Hippocampal formation (tissue), 2 donors: ENCODE measurements around the gene CAPN7.

ENCODE experiments used
- DNase-seq, 2 donors: peaks; one replicate each; lab custom pipeline; 2025; lab: John Stamatoyannopoulos, UW

CAPN7 gene

DNA sequence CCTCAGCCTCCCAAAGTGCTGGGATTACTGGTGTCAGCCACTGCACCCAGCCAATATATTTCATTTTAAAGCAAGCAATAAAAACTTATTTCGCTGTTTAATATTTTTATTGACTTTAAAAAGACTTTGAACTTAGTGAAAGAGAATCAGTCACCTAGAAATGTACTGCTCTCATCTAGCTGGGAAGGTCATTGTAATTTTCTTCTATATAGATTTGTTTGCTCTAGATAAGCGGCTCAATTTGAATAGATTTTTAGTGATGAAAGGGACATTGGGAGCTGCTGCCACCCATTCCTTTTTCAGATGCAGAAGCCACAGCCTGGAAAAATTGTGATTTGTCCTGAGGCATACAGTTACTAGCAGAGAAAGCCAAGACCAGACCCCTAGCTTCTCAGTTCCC lies 40.1 kb downstream of the CAPN7 start:
- no peak for DNase-seq

DNA sequence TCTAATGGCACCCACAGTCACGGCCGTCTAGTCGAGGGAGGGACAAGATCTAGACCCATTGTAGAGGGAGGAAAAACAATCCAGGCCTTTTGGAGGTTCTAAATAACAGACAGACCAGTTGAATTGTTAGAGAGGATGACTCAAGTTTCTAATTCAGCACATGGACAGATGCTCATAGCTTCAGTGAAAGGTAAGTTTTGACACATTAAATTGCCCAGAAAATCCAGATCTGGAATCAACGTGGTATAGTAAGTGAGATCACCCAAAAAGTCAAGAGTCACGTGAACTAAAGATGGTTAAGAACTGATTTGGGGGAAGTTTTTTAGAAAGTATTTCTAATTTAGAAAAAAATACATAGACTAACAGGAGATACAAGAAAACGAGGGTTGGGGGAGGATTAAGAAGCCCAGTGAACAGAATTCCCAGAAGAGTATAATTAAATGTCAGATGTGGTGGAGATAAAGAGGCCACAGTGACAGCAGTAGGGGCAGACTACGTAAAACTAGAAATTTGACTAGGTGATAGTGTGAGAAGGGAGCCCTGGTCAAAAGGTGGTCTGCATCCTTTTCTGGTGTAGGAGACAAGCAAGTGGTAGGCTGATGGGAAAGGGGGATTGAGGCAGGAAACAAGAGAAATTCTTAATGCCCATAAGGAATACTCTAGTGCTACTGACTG lies 47.1 kb downstream of the CAPN7 start:
- DNase-seq = no peak

- no peak for DNase-seq
These were observed 49.2 kb downstream of the CAPN7 start for GRCh38 chr3:15255215-15255614.

- DNase-seq = no peak
These were observed 50.9 kb downstream of the CAPN7 start for GRCh38 chr3:15256861-15257341.

DNA sequence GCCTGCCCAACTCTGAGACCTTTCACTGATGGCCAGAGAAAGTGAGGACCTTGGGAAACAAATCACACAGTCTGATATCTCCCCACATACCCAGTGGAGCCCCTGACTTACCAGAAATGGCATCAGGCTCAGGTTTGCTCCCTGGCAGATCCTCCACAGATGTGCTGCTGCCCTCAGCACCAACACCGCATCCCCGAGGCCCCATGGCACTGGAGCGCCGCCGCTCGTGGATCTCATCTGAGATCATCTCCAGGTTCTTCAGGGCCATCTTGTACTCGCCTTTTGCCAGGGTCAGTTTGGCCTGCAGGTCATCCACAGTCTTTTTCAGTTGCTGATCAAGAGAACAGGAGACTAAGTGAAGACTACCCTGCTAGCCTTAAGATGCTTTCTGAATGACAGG lies 52.7 kb downstream of the CAPN7 start:
- DNase-seq = no peak

GRCh38 chr3:15260531-15260930 lies 54.5 kb downstream of the CAPN7 start:
- no peak for DNase-seq

GRCh38 chr3:15261274-15261673 lies 55.2 kb downstream of the CAPN7 start:
- DNase-seq = no peak

DNA sequence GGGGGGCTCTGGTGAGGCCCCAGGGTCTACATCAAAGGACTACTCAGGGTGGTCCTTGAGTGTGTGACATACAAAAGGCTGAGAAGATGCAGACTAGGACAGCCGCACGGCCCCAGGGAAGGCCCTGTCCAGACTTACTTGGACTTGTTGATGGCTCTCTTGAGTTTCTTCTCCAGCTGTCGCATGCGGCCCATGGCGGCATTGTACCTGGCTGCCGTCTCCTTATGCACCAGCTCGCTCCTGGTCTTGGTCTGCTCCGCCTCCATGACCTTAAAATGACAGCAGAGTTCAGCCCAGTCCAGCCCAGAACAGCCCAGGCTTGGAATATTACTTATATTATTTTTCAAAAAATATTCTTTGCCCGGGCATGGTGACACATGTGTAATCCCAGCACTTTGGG lies 56.0 kb downstream of the CAPN7 start:
- no peak for DNase-seq

GRCh38 chr3:15263120-15263519 lies 57.1 kb downstream of the CAPN7 start:
- DNase-seq = no peak

- DNase-seq = no peak
These were observed 57.9 kb downstream of the CAPN7 start for GRCh38 chr3:15263926-15264325.

- no peak for DNase-seq
These were observed 58.4 kb downstream of the CAPN7 start for GRCh38 chr3:15264486-15264885.

- DNase-seq = no peak
These were observed 59.8 kb downstream of the CAPN7 start for GRCh38 chr3:15265655-15266509.

GRCh38 chr3:15266510-15267376 lies 60.7 kb downstream of the CAPN7 start:
- DNase-seq = no peak

DNA sequence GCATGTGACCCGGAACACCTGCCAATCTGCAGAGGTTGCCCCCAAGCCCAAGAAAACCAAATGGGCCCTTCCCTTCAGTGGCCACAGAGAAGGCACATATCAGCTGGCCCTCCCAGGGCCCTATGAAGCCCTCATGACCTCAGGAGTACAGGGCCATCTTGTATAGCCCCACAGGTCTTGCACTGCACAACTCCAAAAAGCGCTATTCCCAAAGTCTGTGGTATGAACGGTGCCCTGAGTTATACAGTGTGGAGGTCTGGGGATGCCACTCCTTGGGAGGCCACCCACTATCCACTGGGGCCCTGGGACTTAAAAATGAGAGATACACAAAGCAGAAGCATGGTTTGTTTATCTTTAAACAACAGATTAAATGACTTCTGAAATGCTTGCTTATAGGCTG lies 61.5 kb downstream of the CAPN7 start:
- DNase-seq = no peak

GRCh38 chr3:15268033-15268631 lies 62.1 kb downstream of the CAPN7 start:
- DNase-seq = peak; percentile 72 to 82

DNA sequence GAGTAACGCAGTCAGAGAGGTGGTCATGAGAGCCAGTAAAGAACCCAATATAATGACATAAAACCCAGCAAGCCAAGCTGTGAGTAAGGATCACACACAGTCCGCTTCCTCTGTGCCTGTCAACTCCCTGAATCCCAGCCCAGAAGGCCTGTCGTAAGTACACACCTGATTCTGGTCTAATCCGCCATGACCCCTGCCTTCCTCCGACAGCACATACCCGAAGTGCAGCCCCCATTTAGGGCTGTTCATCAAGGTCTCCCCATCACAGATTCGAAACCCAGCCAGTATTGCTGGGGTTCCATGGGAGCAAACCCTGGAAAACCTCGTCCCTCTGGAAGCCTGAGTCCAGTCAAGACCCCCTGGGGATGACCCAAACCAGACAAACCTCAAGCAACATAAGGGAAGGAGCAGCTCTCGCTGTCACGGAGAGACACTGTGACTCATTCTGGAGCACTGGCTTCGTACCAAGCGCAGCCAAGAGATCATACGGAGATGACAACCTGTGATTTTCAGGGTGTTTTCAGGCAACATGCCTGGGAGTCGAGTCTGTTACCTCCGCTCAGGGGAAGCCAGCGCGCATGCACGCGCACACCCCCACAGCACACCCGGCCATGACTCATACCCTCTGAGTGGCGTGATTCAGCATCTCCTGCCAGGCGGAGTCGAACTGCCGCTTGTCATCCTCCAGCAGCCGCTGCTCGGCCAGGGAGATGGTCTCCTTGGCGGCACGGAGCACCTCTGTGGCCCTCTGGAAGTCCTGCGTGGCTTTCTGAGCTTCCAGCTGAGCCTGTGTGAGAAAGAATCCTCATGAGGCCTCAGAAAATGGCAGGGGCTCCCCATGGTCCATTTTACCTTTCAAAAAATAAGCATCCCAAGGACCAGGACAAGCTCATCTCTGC lies 63.3 kb downstream of the CAPN7 start:
- peak; percentile 74 to 81 for DNase-seq

DNA sequence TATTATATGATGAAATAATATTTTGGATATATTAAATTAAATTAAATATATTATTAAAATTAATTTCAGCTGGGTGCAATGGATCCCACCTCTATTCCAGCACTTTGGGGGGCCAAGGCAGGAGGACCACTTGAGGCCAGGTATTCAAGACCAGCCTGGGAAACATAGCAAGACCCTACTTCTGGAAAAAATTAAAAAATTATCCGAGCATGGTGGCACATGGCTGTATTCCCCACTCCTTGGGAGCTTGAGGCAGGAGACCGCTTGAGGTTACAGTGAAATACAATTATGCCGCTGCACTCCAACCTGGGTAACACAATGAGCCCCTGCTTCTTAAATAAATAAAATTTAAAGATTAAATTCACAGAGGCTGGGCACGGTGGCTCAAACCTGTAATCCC lies 65.0 kb downstream of the CAPN7 start:
- no peak for DNase-seq

DNA sequence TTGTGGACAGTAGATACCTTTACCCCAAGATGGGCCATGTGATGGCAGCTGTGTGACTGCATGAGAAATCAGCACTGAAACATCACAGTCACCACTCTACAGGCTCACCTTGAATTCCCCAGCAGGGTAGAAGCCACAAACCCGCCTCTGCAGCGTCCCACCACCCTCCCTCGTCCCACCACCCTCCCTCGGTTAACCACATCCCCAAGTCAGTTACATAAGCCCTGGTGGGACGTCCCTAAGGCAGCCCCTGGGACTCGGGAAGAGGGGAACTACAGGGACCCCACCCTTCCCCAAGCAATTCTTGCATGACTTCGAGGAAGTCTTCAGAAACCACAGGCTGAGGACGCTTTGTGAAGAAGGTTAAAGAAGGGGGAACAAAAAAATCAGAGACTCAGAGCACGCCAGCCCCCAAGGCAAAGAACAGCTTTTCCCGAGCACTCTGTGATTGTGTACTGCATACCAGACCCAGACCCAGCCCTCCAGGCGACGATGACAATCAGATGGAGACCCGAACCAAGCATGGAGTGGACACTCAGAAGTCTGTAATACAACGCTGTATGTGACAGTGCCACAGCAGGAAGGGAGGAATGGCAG lies 65.8 kb downstream of the CAPN7 start:
- no peak for DNase-seq

DNA sequence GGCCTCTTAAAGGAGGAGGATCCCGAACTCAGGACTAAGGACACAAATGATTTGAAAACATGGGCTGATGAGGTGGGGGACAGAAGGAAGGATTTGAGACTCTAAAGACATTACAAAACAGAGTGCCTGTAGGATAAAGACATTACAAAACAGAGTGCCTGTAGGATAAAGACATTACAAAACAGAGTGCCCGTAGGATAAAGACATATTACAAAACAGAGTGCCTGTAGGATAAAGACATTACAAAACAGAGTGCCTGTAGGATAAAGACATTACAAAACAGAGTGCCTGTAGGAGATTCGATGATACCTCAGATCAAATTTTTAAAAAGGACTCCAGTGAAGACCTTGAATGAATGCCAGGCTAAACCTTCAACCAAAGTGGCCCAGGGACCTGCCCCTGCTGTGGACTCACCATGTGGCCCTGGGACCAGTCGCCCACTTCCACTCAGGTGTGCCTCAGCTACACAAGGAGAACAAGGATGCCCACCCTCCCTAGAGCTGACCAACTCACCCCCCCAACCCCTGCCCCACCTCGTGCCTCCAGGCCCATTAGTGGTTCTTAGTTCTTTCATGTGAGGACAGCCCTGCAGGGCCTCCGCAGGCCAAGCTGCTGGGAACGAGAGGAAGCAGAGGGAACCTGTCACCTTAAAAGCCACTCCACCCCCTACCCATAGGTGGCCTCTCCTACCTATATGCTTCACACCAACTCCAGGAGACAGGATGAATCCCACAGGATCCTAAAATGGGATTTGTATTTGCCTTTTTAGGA lies 66.6 kb downstream of the CAPN7 start:
- no peak for DNase-seq

DNA sequence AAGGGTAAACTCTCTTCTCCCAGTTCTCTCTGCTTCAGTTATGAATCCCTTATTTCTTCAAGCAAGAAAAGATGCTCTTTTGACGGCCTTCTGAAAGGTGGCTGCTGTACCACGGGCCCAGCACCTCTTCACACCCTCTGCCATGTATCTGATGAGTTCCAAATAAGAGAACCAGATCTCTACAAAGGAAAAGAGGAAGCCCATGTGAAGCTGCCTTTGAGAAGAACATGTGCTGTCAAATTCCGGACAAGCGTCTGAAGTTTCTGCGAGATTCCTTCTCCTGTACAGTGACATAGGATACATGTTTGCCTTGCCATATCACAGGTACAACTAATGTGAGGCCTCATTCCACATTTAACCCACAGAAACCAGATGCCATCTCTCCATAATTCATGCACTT lies 67.2 kb downstream of the CAPN7 start:
- no peak for DNase-seq
